ENCODE data around the gene KIAA1671.

DNA sequence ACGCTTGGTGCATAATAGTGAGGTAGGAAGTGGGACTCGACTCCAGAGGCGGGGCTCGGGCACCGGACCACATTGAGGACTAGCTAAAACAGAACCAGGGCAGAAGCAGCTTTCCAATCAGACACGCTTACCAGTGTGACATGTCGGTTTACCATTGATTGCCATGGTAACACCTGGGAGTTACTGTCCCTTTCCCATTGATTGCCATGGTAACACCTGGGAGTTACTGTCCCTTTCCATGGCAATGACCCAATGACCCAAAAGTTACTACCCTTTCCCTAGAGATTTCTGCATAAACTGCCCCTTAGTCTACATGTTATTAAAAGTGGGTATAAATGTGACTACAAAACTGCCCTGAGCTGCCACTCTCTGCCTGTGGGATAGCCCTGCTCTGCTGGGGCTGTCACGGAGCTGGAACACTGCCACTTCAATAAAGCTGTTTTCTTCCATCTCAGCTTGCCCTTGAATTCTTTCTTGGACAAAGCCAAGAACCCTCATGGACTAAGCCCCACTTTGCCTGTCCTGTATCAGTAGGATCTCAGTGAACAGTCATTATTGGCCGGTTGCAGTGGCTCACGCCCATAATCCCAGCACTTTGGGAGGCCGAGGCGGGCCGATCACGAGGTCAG is 169.7 kb downstream of the KIAA1671 start:
- TF ChIP-seq ZNF274 (IDR thresholded peaks at IDR 0.05; ENCODE audit: low read depth, low read length) (no peak), SUZ12 (IDR thresholded peaks at IDR 0.05; ENCODE audit: extremely low read depth, insufficient read depth, insufficient read length) (no peak), YY1 (IDR thresholded peaks at IDR 0.05; ENCODE audit: insufficient read depth, insufficient read length) (no peak)
